SU-DHL-6 (cell line): ENCODE measurements around the gene ACACA.

ENCODE experiments used
- H2AFZ ChIP-seq: fragments of 200-600 bp; sonication (generic); 2 replicates; pipeline ENCODE4 v1.6.1; 2014; ENCODE audit warnings: low read depth, mild to moderate bottlenecking, moderate library complexity, mixed read lengths, antibody characterized with exemption, low read length; ENCODE audit not compliant: severe bottlenecking
- H3F3A ChIP-seq: fragments of 200-600 bp; shearing (Covaris generic); 2 replicates; pipeline ENCODE4 v1.6.0; 2016; ENCODE audit warnings: antibody characterized with exemption, mild to moderate bottlenecking; ENCODE audit not compliant: insufficient read depth
- H3K27ac ChIP-seq: fragments of 200-600 bp; sonication (generic); 2 replicates; pipeline ENCODE4 v1.5.1; 2016; ENCODE audit warnings: low read depth, mild to moderate bottlenecking, low read length, moderate library complexity, mixed read lengths
- H3K27me3 ChIP-seq: fragments of 200-600 bp; sonication (generic), shearing (Covaris generic); 2 replicates; pipeline ENCODE4 v1.6.0; 2014; ENCODE audit warnings: mild to moderate bottlenecking, low read length
- H3K36me3 ChIP-seq: fragments of 200-600 bp; sonication (generic); 2 replicates; pipeline ENCODE4 v1.6.1; 2014; ENCODE audit warnings: mild to moderate bottlenecking, low read length, mixed read lengths
- H3K4me2 ChIP-seq: fragments of 300-600, 200-600 bp; shearing (Covaris generic), sonication (generic); 2 replicates; pipeline ENCODE4 v1.6.0; 2014; ENCODE audit warnings: low read length, low read depth, mild to moderate bottlenecking; ENCODE audit not compliant: poor library complexity, severe bottlenecking
- H3K4me3 ChIP-seq: fragments of 200-600 bp; sonication (generic); 2 replicates; pipeline ENCODE4 v1.5.1; 2014; ENCODE audit warnings: antibody characterized with exemption, low read length, mild to moderate bottlenecking, mixed read lengths; ENCODE audit not compliant: insufficient read depth, poor library complexity, severe bottlenecking
- H3K79me2 ChIP-seq: fragments of 200-600 bp; sonication (generic); 2 replicates; pipeline ENCODE4 v1.6.1; 2014; ENCODE audit warnings: mild to moderate bottlenecking, low read length, moderate library complexity; ENCODE audit not compliant: insufficient read depth
- H3K9ac ChIP-seq: fragments of 200-600 bp; sonication (generic); 2 replicates; pipeline ENCODE4 v1.7.0; 2014; ENCODE audit warnings: mild to moderate bottlenecking, low read length
- H3K9me2 ChIP-seq: fragments of 200-600 bp; sonication (generic); replicated peaks from 2 replicates; pipeline ENCODE4 v1.6.1; 2014; ENCODE audit warnings: low read length; ENCODE audit not compliant: insufficient read depth
- H3K9me3 ChIP-seq: fragments of 200-600 bp; sonication (generic); 2 replicates; pipeline ENCODE4 v1.6.1; 2014; ENCODE audit warnings: low read length, mixed read lengths; ENCODE audit not compliant: insufficient read depth
- H4K20me1 ChIP-seq: fragments of 200-600 bp; sonication (generic); 2 replicates; pipeline ENCODE4 v1.6.1; 2014; ENCODE audit warnings: low read depth, mild to moderate bottlenecking, antibody characterized with exemption, low read length, moderate library complexity, mixed read lengths
- EZH2phosphoT487 ChIP-seq: fragments of 200-600 bp; sonication (generic), shearing (Covaris generic); conservative IDR thresholded peaks from 2 replicates; pipeline ENCODE4 v1.6.1; 2018; ENCODE audit warnings: mild to moderate bottlenecking, antibody characterized with exemption, low read length, moderate library complexity, mixed read lengths
- TF ChIP-seq, protein P1 (sequence below): fragments of 200-600 bp; sonication (generic); IDR thresholded peaks from one replicate; pipeline ENCODE4 v1.5.1; 2017; ENCODE audit warnings: antibody characterized with exemption, mild to moderate bottlenecking, low read length, moderate library complexity; ENCODE audit not compliant: insufficient read depth, poor library complexity, severe bottlenecking

The ACACA gene

GRCh38 chr17:37393352-37393751 is 13.3 kb downstream of the ACACA start:
- no peak overlapping the region for H2AFZ ChIP-seq

DNA sequence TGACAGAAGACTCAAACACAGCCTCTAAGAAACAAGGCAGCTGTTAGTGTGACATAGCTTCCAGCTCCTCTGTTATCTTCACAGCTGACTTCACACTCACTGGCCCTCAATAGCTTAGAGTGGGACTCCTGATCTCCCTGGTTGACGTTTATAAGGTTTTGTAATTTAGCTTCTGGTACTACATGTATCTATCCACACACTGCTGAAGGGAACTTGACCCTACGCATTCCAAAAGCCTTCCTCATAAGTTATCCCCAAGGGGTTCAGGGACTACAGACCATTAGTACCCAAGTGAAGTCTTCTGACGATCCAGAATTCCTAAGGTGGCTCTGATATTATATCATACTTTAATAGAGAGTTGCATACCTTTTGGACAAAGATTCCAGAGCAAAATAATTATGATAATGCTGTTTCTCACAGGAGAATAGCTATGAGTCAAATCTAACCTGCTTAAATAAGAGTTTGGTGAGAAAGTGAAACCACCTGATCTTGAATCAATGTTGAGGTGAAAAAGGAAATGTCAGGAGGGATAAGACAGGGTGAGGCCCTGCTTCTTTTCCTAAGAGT is 14.5 kb downstream of the ACACA start:
- Histone ChIP-seq H3K9me2 (no peaks in the 10 kb centered on the region), H3K9ac (no peak overlapping the region), H2AFZ (no peak overlapping the region), H3K27me3 (no peaks in the 10 kb centered on the region), H3K36me3 (no peaks in the 10 kb centered on the region), H3K4me3 (no peak overlapping the region), H3K27ac (no peak overlapping the region), H4K20me1 (no peaks in the 10 kb centered on the region), H3K4me2 (no peak overlapping the region), H3K79me2 (no peaks in the 10 kb centered on the region), H3F3A (no peaks in the 10 kb centered on the region), H3K9me3 (no peaks in the 10 kb centered on the region)
- TF ChIP-seq, protein P1, sequence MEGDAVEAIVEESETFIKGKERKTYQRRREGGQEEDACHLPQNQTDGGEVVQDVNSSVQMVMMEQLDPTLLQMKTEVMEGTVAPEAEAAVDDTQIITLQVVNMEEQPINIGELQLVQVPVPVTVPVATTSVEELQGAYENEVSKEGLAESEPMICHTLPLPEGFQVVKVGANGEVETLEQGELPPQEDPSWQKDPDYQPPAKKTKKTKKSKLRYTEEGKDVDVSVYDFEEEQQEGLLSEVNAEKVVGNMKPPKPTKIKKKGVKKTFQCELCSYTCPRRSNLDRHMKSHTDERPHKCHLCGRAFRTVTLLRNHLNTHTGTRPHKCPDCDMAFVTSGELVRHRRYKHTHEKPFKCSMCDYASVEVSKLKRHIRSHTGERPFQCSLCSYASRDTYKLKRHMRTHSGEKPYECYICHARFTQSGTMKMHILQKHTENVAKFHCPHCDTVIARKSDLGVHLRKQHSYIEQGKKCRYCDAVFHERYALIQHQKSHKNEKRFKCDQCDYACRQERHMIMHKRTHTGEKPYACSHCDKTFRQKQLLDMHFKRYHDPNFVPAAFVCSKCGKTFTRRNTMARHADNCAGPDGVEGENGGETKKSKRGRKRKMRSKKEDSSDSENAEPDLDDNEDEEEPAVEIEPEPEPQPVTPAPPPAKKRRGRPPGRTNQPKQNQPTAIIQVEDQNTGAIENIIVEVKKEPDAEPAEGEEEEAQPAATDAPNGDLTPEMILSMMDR = no peak
- no peak for TF ChIP-seq EZH2phosphoT487

More at GRCh38 chr17:37393352-37393751, 13.3 kb downstream of the ACACA start:
- no peak overlapping the region for H3K27ac ChIP-seq
- H3K4me2 ChIP-seq = no peak overlapping the region
- no peaks in the 10 kb centered on the region for H3K9me2 ChIP-seq
- TF ChIP-seq, protein P1 = no peak
- TF ChIP-seq EZH2phosphoT487 = no peak
- no peaks in the 10 kb centered on the region for H3F3A ChIP-seq
- H3K4me3 ChIP-seq = no peak overlapping the region
- no peaks in the 10 kb centered on the region for H3K36me3 ChIP-seq
- no peaks in the 10 kb centered on the region for H3K27me3 ChIP-seq
- H3K79me2 ChIP-seq = no peaks in the 10 kb centered on the region
- H4K20me1 ChIP-seq = no peaks in the 10 kb centered on the region
- H3K9me3 ChIP-seq = no peaks in the 10 kb centered on the region
- H3K9ac ChIP-seq = no peak overlapping the region

GRCh38 chr17:37391146-37391545 is 15.5 kb downstream of the ACACA start:
- Histone ChIP-seq H3K4me3 (no peak overlapping the region), H3K27ac (no peak overlapping the region), H3K9ac (no peak overlapping the region), H3K9me2 (no peaks in the 10 kb centered on the region), H3K79me2 (no peaks in the 10 kb centered on the region), H3K4me2 (no peak overlapping the region), H3K9me3 (no peaks in the 10 kb centered on the region), H4K20me1 (no peaks in the 10 kb centered on the region), H3K27me3 (no peaks in the 10 kb centered on the region), H3K36me3 (no peaks in the 10 kb centered on the region), H3F3A (no peaks in the 10 kb centered on the region), H2AFZ (no peak overlapping the region)
- TF ChIP-seq, protein P1 = no peak
- no peak for TF ChIP-seq EZH2phosphoT487
